DMS153 treated with DMSO at 0.1 percent for 48 hours (cell line): ENCODE measurements around the gene NIBAN1.

Experiments
- DNase-seq: peaks from one replicate; lab custom pipeline; 2025; ENCODE audit not compliant: unreplicated experiment; lab: John Stamatoyannopoulos, UW

NIBAN1 gene

DNA sequence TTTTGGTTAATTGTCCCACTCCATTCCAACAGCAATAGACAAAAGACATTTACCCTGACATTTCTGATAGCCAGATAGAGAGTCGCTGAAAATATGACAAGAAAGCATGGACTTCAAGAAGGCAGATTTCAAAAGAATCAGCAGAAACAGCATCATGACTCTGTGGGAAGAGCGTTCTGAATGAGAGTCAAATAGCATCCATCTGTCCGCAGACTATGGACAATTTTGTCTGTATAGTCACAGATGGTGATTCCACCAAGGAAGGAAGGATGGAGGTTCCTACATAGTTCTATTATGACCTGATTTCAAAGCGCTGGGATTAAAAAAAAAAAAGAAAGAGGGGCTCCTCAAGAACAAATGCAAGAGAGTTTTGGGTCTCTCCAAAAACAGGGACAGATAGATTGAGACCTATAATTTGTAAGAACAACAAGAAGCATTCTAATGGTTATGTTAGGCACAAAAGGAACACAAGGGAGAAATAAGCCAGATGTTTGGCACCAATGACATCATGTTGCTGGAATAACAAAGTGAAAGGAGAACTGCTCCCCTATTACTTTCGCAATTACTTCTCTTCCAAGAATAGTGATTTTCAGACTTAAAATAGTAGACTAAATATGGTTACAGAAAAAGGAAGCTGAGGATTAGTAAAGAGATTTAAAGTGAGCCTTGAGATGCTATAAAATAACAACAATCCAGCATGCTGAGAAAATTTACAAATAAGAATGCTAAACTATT, 28.5 kb downstream of the NIBAN1 start:
- no peak for DNase-seq

- no peak for DNase-seq
These were observed 29.3 kb downstream of the NIBAN1 start for GRCh38 chr1:184945029-184945428.

DNA sequence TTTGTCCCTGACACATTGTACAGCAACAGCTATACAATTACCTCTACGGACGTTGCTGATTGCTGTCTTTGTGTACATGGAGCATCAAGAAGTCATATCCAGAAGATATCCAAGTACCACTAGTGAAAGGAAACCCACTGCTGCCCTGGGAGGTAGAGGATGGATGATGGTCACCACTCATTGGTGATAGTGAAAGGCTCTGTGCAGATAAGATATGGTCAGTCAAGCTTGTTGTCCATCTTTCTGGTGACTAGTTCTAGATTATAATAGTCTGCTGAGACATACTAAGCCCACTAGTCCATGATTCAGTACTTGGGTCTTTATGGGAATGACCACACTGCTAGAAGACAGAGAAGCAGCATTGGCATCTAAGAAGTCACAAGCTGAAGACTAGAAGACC, 30.3 kb downstream of the NIBAN1 start:
- no peak for DNase-seq

DNA sequence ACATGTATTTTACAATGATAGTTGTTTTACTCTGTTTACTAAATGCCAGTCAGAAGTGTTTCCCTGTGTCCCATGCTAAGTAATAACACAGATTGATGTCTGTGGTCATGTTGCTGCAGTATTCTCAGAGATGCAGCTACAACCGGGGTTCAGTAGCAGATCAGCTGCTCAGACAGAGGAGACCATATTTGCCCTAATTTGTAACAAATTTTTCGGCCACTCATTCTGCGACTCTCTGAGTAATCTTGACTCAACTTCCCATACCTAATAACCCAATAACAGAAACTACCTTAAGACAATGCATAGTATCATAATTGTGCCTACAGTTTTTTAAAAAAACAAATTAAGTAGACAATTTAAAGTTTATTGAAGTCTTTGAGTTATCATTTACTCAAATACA, 32.6 kb downstream of the NIBAN1 start:
- DNase-seq, result no peak

GRCh38 chr1:184941410-184941733, 32.9 kb downstream of the NIBAN1 start:
- DNase-seq, result no peak

- DNase-seq, result no peak
These were observed 33.5 kb downstream of the NIBAN1 start for GRCh38 chr1:184940694-184941409.

- DNase-seq, result no peak
These were observed 34.1 kb downstream of the NIBAN1 start for GRCh38 chr1:184940226-184940625.

DNA sequence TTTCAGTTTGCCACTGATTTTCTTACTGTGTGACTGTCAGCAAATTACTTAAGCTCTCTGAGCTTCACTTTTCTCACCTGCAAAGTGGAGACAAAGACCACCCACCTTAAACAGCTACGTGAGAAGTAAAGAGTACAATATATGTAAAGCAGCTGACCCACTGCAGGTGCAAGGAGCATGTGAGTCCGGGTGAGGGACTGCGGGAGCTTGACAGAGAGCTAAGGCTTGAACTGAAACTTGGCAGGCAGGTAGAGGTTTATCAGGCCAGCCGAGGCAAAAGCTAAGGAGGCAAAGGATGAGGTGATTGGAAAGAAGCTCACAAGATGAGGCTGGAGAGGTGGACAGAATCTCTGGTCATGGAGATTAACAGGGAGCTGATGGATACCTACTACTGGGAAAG, 36.6 kb downstream of the NIBAN1 start:
- no peak for DNase-seq

GRCh38 chr1:184935920-184936798, 38.1 kb downstream of the NIBAN1 start:
- no peak for DNase-seq

DNA sequence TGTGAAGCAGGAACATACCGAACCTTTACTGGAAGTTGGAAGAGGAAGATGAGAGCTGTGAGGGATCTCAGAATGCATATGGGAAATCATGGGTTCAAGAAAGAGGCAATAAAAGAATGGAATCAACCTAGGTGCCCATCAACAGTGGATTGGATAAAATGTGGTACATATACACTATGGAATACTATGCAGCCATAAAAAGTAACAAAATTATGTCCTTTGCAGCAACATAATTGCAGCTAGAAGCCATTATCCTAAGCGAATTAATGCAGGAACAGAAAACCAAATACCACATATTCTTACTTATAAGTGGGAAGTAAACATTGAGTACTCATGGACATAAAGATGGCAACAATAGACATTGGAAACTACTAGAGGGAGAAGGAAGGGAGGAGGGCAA, 40.4 kb downstream of the NIBAN1 start:
- DNase-seq, result no peak

- DNase-seq, result no peak
These were observed 42.0 kb downstream of the NIBAN1 start for GRCh38 chr1:184932319-184932718.

DNA sequence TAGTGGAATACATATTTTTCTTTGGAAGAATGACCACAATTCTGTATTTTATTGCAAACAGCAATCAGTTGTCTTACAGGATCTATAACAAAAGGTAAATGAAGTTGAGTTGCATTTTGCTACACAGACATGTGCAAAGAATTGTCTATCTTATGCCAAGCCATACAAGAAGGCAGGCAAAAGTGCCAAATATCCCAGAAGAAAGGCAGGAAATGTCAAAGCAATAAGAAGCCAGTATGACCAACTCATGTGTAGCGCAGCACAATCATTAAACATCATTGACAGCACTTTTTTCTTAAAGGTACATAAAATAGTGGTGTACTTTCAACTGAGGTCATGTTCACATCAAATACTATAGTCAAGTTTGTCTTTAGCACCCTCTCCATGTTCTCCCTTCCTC, 42.7 kb downstream of the NIBAN1 start:
- DNase-seq, result no peak

DNA sequence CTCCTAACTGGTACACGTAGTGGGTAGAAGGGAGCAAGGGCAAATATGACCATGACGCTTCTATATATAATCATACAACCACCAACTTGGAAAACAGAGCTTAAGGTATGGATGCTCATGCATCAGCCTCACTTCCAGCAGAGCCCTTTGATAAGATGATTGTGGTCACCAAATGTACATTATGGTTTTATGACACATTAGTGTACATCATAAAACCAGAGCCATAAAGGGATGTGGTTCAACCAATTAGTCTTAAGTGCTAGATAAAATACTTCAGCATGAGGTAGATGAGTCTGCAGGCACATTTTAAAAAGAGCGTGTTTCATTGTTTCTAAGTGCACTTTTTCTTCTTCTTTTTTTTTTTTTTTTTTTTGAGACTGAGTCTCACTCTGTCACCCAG, 43.7 kb downstream of the NIBAN1 start:
- peak; percentile 66 for DNase-seq

- DNase-seq, result peak; percentile 99
These were observed 44.1 kb downstream of the NIBAN1 start for GRCh38 chr1:184930232-184930631.

GRCh38 chr1:184929711-184930202, 44.6 kb downstream of the NIBAN1 start:
- DNase-seq, result peak; percentile 99

DNA sequence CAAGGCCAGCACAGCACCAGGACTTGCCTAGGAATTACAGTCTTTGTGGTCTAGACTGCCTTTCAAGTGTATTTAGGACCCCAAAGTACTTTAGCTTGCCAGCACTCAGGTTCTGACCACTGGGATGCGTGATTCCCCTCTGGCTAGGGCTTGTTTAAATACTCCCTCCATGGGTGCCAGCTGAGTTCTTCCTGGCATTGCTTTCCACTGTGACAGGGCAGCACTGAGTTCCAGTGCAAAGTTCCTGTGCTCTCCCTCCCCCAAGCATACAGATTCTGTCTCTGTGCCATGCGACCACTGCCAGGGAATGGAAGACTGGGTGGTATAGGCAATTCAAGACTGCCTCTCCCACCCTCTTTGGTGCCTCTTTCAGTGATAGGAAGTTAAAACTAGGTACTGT, 45.9 kb downstream of the NIBAN1 start:
- no peak for DNase-seq
